H4 (cell line): ENCODE results near the gene TEX264. TPM values are rescaled to one million over a fixed set of nuclear protein-coding genes. Genes with fewer than 3 reads are reported as not detected.

Experiments used
- DNase-seq: peaks from one replicate; pipeline ENCODE4 v3.0.0-alpha.2; 2015; ENCODE audit warnings: low spot score
- total RNA-seq: library from RNA; depleted of rRNA; stranded (reverse); fragments of >200 nt; shearing (Covaris generic); gene quantifications from 2 replicates; pipeline ENCODE4 v1.2.3, GENCODE V29; 2014

Gene TEX264
- total RNA-seq, 1 experiment from 2014 or later = 37.7 TPM

DNA sequence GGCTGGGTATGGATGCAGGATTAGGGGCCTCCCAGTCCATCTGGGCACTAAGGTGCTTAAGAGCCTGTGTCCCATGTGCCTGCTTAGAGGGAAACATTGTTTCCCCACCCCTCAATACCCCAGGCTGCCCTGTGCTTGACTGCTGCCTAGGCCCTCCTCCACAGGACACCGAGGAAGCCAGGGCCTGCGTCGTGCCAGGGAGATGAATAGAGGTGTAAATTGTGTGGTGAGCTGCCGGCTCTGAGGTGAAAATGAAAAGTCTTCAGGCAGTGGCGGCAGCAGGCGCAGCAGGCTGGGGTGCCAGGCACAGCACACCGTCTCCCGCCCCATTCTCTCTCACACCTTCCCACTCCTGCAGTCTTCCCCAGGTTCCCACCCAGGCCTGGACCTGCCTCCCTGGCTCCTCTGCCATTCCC is 21.9 kb downstream of the TEX264 start:
- DNase-seq = no peak

DNA sequence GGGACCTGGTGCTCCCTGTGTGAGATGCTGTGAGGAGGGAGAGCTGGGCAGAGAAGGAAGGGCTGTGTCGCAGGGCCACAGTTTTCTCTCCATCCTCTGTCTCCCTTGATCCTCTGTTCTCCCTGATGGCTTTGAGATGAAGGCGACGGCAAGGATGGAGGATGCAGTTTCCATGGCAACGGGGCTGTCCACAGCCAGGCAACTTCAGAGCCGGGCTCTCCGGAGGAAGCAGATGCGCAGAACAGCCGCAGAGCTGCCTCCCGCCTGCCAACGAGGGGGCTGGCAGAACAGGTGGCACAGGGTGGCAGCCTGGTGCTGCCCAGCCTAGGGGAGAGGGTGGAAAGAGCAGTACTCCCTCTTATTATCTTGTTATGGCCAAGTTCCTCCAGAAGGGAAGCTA is 25.9 kb downstream of the TEX264 start:
- DNase-seq = no peak

DNA sequence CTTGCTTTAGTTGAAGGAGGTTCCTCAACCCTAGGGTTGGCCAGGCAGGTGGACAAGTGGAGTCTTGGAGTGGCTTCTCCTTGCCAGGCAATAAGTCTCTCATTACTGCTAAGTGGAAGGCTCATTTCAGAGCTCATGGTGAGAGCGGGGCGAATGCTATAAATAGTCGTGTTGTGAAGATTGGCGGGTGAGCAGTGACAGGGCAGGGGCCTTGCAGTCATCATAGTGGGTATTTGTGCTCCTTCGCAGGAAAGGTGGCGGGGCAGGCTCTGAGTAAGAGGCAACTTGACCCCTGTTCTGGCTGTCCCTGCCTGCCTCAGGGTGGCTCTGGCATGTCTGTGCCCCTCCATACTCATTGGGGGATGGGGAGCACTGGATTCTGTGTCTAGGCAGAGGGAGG is 27.2 kb downstream of the TEX264 start:
- no peak for DNase-seq

DNA sequence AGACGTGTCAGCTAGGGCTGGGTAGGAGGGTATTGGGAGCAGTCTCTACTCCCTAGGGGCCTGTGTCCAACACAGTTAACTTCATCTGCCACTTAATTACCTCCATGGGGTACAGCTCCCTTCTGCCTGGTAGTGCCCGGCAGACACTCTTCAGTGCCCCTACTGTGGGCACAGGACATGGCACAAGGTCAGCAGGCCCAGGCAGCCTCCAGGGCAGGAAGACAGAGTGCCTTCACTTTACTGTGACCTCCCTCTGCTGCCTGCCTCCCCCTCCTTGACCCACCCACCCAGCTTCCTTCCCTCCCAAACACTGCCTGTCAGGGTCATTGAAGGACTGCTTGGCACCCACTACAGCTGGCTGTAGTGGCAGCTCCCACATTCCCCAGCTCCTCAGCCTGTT is 29.4 kb downstream of the TEX264 start:
- no peak for DNase-seq

DNA sequence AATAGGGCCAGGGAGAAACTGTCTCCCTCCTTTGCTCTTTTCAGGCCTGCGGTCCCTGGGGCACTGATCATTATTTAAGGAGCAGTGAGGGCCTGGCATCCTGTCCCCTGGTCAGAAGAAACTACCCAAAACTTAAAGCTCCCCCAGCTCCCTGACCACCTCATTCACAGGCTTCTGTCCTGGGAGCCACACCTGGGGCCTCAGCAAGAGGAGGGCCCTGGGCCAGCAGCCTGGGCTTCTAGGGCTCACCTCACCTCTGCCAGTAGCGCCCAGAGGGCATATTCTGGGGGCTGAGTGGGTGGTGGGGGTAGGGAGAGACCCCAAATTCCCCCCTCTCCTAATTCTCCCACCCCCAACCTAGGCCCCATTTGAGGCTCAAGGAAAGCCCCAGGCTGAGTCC is 31.1 kb downstream of the TEX264 start:
- no peak for DNase-seq

DNA sequence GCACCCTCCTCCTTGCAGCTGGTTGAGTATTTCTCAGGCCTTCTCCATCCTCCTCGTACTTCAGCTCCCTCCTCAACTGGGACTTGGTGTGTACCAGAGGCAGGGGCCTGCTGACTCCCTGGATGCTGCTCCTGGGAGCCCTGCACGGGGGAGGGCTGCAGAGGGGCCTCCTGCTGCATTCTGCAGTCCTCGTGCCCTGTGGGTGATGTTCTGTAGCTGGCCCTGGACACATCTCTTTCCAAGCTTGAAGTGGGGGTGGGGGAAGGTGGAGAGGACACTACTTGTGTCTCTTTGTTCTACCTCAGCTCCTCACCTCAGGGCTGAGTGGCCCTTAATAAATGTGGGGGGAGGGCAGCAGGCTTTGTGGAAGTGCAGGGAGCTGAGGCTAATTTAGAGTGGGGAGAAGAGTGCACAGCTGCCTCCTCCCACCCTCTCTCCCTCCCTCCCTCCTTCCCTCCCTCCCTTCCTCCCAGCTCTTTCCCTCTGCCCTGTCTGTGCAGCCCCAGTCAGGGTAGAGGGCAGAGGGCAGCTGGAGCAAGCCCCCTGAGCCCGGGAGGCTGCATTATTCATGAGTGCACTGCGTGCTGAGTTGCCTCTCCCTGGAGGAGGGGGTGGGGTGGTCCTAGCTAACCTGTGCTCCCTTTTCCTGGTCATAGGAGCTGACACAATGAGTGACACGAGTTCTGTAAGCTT is 32.2 kb downstream of the TEX264 start:
- DNase-seq = no peak

DNA sequence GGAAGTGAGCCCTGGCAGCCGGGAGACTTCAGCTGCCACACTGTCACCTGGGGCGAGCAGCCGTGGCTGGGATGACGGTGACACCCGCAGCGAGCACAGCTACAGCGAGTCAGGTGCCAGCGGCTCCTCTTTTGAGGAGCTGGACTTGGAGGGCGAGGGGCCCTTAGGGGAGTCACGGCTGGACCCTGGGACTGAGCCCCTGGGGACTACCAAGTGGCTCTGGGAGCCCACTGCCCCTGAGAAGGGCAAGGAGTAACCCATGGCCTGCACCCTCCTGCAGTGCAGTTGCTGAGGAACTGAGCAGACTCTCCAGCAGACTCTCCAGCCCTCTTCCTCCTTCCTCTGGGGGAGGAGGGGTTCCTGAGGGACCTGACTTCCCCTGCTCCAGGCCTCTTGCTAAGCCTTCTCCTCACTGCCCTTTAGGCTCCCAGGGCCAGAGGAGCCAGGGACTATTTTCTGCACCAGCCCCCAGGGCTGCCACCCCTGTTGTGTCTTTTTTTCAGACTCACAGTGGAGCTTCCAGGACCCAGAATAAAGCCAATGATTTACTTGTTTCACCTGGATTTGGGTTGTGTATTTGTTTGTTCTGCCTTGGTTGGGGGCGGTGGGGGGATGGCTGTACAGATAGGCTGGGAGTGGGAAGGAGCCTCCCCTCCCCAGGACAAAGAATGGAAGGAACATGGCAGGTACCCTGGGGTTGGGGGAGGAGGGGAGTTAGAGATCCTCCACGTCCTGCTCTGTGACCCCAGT is 32.9 kb downstream of the TEX264 start:
- no peak for DNase-seq

DNA sequence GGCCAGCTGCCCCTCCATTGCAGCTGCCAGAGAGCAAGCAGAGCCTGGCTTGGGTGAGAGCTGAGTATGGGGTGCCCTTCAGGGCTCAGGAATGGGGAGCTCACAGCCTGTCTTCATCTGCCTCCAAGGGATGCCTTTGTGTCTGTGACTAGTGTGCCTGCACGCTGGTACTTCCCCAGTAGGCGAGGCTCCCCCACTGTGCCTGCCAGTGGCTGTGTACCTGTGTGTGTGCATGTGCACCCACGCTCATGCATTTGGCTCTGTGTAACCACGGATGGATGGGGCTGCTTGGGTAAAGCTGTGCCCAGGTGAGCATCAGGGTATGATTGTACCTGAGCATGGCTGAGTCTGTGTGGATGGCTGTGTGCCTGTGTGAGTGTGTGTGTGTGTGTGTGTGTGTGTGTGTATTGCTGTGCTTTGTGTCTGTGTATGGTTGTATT is 33.5 kb downstream of the TEX264 start:
- DNase-seq = no peak

DNA sequence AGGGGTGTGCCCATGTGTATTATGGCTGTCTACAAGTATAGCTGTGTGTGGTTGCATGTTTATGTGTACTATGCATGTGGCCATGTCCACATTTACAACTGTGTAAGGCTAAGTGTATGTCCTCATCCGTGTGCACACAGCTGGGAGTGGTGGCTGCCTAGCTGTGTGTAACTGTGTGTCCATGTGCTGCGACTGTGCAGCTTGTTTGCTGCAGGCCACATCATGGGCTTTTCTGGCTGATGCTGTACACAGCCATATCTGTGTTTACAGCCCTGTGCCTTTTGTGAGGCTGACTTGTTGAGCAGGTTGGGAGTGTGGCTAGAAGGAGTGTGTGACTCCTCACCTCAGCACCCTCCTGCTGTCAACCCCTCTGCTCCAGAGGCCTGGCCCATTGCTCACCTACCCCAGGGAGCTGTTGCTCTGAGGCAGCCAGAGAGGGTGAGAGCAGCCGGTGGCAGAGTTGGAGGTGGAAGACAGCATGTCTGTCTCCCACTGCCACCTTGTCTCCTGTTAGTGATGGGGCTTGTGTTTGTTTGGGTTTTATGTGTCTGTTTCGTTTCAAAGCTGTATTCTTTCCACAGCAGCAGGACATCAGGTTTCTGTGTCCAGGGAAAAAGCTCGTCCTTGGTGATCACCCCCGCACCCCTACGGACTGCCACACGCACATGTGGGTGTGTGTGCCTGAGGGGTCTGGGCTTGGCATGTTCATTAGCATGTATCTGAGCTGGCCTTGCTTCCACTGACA is 34.4 kb downstream of the TEX264 start:
- no peak for DNase-seq

DNA sequence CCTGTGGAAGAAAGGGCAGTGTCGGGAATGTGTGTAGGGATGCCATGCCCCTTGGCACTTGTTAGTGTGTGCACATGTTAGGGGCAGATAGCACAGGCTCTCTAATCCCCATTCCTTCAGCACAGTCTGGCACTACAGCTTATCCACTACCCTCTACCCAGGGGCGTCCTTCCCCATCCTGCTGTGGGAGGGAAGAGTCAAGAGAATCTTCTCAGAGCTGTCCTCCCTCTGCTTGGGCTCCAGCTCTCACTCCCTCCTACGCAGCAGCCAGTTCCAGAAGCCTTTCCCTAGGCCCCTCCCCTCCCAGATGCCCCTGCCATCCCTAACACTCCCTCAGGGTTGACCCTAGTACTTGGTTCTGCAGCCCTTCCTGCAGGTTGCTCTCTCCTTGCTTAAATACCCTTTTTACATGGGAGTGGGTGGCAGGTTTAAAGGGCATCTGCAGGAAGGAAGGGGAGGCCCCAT is 35.0 kb downstream of the TEX264 start:
- no peak for DNase-seq

DNA sequence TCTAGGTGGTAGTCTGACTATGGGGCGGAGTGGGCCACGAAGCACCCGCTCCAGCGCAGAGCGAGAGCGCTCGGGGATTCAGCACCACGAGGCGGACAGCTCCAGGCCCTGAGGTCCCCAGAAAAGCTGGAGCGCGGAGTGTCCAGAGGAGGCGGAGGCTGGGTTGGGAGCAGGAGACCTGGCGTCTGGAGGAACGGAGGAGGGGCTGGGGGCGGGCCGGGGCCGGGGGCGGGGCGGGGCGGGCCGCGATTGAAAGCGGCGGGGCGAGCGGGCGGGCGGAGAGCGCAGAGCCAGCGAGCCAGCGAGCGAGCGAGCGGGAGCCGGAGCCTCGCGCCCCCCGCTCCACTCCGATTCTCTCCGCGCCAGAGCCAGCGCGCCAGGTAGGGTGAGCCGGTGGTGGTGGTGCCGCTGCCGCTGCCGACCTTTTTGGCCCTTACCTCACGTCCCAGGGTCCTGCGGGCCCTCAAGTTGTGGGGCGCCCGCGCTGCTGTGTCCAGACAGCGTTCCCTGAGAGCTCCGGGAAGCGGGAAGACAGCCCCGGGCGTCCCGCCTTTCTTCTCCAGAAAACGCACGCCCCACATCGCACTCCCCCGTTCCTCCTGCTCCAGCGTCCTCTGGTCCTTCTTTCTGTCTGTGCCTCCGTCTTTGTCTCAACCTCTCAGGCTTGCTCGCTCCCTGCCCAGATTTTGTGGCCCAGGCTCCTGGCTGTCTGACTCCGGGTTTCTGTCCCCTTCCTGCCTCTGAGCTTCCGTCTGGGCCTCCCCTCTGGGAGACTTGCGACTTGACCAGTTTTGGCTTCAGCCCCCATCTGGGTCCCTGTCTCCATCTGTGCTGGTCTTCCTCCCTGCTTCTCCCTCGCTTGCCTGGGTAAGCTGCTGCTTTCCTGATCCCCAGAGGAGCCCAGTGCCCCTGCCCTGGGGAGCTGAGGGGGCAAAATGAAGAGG is 36.0 kb downstream of the TEX264 start, which contains the start of gene GRM2:
TSS of gene GRM2 (plus strand) at position 281 of the 944 bp plus-strand sequence. CDS start 1,916 bp downstream, outside the sequence.
- DNase-seq = no peak

DNA sequence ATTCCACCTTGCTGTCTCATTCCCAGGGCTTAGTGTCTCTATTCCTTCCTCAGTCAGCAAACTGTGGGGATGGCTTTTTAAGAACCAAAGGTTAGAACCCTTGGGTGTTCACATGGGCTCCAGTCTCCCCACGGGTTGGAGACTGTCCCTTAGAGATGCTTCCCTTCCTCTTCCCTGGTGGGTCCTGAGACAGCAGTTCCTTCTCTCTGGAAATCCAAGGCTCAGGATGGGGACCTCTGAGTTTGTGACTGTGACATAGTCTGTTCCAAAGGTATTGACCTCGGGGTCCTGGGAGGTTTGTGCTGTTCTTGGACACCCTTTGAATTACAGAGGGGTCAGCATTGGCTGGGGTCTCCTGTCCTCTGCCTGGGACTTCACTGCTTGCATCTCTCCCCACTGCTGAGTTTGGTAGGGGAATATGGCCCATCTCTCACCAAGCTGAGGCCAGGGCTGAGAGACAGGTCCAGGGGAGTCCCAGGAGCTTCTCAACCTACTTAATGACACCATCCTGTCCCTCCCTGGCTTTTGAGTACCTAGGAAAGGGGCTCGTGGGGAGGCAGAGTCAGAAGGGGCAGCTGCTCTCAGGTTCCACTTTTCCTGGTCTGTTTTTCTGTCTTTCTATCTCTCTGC is 37.3 kb downstream of the TEX264 start:
- no peak for DNase-seq

DNA sequence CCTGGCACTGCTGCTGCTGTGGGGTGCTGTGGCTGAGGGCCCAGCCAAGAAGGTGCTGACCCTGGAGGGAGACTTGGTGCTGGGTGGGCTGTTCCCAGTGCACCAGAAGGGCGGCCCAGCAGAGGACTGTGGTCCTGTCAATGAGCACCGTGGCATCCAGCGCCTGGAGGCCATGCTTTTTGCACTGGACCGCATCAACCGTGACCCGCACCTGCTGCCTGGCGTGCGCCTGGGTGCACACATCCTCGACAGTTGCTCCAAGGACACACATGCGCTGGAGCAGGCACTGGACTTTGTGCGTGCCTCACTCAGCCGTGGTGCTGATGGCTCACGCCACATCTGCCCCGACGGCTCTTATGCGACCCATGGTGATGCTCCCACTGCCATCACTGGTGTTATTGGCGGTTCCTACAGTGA is 38.0 kb downstream of the TEX264 start:
- no peak for DNase-seq

DNA sequence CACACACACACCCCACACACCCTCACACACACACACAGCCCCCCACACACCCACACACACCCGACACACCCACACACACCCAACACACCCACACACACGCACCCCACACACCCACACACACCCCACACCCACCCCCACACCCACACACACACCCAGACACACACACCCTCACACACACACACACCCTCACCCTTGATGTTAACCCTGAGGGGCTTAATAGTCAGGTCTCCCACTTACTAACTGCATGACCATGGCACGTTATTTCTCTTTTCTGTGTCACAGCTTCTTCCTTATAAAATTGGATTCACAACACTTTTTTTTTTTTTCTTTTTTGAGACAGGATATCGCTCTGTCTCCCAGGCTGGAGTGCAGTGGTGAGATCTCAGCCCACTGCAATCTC is 38.6 kb downstream of the TEX264 start:
- DNase-seq = no peak

DNA sequence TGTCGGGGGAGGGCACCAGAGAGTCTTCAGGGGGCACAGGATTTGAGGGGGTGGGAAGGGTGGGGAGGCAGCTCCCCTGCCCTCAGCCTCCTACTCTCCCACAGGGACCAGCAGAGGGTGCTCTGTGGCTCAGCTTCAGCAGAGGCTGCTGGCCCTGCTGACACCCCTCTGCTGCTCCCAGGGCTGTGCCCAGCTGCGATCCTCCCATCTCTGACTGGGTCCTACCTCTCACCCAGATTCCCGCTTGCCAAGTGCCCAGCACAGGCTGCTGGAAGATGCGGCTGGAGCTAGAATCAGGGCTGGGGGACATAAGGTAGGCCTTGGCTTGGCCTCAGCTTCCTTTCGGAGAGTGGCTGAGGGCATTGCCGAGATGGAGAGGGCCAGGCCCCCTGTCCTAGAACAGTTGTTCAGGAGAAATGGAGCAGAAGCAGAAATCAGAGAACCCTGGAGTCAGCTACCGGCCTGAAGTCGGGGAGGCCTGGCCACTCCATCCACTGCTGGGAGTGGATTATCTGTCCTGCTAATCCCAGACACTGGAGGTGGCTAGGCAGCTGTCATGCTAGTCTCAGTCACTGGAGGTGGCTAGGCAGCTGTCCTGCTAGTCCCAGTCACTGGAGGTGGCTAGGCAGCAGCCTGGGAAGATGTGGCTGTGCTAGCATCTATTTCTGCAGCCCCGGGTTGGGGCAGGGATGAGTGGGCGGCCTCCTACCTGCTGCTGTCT is 39.7 kb downstream of the TEX264 start:
- no peak for DNase-seq

DNA sequence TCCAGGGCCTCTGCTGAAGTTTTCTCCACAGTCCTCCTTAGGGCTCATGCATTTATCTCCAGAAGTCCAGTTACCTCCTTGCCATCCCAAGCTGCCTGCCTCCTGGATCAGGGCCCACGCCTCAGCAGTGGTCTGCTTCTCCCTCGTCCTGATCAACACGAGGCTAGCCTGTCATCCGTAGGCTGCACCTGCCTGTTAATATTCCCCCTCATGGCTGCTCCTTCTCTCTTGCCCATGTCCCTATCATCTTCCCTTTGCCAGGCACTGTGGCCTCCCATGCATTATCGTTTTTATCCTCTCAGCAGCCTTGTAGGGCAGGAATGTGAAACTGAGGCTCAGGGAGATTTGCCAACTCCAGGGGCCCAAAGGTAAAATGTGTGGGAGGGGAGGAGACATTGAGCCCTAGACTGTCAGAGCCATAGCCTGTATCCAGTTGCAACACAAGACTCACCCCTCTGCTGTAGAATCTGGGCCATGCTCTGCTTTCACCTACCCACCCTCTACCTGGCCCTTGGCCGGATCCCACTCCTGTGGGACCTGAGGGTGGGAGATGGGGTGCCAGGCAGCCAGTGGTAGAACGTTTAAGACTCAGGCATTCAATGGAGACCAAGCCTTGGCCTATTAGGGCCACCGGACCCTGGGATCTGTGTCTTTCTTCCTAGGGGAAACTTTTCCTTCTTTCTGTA is 40.4 kb downstream of the TEX264 start:
- DNase-seq = no peak

DNA sequence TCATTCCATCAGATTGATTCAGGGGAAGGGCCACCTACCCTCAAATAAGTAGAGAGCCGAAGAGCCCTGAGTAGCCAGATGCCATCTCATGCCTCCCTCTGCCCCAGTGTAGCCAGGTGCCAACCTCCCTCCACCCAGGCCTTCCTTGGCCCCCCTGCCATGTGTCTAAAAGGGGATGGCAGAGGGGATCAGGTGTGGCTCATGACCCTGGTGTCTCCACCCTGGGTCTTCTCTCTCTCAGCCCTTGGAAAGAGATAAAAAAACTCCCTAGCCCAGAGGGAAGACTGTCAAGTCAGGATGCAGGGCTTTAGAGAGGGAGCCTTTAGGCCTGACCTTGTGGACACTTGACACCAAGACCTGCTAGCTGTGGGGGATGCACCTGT is 41.0 kb downstream of the TEX264 start:
- DNase-seq = no peak

DNA sequence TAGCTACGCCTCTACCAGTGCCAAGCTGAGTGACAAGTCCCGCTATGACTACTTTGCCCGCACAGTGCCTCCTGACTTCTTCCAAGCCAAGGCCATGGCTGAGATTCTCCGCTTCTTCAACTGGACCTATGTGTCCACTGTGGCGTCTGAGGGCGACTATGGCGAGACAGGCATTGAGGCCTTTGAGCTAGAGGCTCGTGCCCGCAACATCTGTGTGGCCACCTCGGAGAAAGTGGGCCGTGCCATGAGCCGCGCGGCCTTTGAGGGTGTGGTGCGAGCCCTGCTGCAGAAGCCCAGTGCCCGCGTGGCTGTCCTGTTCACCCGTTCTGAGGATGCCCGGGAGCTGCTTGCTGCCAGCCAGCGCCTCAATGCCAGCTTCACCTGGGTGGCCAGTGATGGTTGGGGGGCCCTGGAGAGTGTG is 41.5 kb downstream of the TEX264 start:
- DNase-seq = no peak

DNA sequence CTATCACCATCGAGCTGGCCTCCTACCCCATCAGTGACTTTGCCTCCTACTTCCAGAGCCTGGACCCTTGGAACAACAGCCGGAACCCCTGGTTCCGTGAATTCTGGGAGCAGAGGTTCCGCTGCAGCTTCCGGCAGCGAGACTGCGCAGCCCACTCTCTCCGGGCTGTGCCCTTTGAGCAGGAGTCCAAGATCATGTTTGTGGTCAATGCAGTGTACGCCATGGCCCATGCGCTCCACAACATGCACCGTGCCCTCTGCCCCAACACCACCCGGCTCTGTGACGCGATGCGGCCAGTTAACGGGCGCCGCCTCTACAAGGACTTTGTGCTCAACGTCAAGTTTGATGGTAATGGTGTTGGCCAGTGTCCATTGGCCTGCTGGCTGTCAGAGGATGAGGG is 41.9 kb downstream of the TEX264 start:
- no peak for DNase-seq
